Activated T-cell treated with anti-CD3 and anti-CD28 coated beads, Interleukin-2, amount 50 U/mL, for 72 hours (primary cell): ENCODE data around the gene TMPRSS4. TPM values are rescaled to one million over a fixed set of nuclear protein-coding genes. Genes with fewer than 3 reads are reported as not detected.

Experiments used
- ATAC-seq, 2 donors: fragments of 150-1000 bp; cut with Tn5 transposase; replicated peaks in 1 of 2; 2 replicates each; pipeline ENCODE4 v1.10.0; 2021; ENCODE audit warnings: moderate library complexity in 2 of 2, mild to moderate bottlenecking in 1 of 2
- DNase-seq, 2 donors: peaks; one replicate each; pipeline ENCODE4 v3.0.0; 2021 to 2022; ENCODE audit warnings: mixed read lengths in 1 of 2
- H3K27ac Mint-ChIP-seq: one replicate; pipeline ENCODE4 v1.8.0; 2022; ENCODE audit warnings: mild to moderate bottlenecking, moderate library complexity, mixed read lengths
- H3K27me3 Mint-ChIP-seq: one replicate; pipeline ENCODE4 v1.8.0; 2022; ENCODE audit warnings: low read depth, mixed read lengths
- H3K36me3 Mint-ChIP-seq, 2 donors: one replicate each; pipeline ENCODE4 v1.8.0; 2022; ENCODE audit warnings: mixed read lengths in 2 of 2, mild to moderate bottlenecking in 1 of 2; ENCODE audit not compliant: insufficient read depth in 2 of 2
- H3K4me1 Mint-ChIP-seq: one replicate; pipeline ENCODE4 v1.8.0; 2022; ENCODE audit warnings: low read depth, mixed read lengths
- H3K4me3 Mint-ChIP-seq, 2 donors: one replicate each; pipeline ENCODE4 v1.8.0; 2022; ENCODE audit warnings: mild to moderate bottlenecking in 2 of 2, mixed read lengths in 2 of 2, moderate library complexity in 2 of 2
- H3K9me3 Mint-ChIP-seq, 2 donors: one replicate each; pipeline ENCODE4 v1.8.0; 2022; ENCODE audit warnings: mixed read lengths in 2 of 2
- total RNA-seq, 2 donors: library from RNA; stranded (reverse); gene quantifications; one replicate each; pipeline ENCODE4 v1.2.3, GENCODE V29; 2022

The TMPRSS4 gene
- total RNA-seq, 2 donors from 2014 or later, result 0.07 TPM; not detected in 1

GRCh38 chr11:118153516-118153915 lies 76.6 kb downstream of the TMPRSS4 start:
- no peak overlapping the region for H3K27ac Mint-ChIP-seq
- peak overlapping the region; percentile 46 to 82 for H3K4me3 Mint-ChIP-seq
- DNase-seq (no peak), ATAC-seq (no peak)
- H3K36me3 Mint-ChIP-seq, result peaks cover 0 to 2% of the 10 kb centered on the region in 2 donors
- peaks cover 78% of the 10 kb centered on the region for H3K27me3 Mint-ChIP-seq
- no peaks in the 10 kb centered on the region for H3K9me3 Mint-ChIP-seq
- H3K4me1 Mint-ChIP-seq, result peaks cover 19% of the 10 kb centered on the region

GRCh38 chr11:118153976-118154375 lies 77.1 kb downstream of the TMPRSS4 start:
- H3K4me3 Mint-ChIP-seq, result peak overlapping the region; percentile 46 to 82

DNA sequence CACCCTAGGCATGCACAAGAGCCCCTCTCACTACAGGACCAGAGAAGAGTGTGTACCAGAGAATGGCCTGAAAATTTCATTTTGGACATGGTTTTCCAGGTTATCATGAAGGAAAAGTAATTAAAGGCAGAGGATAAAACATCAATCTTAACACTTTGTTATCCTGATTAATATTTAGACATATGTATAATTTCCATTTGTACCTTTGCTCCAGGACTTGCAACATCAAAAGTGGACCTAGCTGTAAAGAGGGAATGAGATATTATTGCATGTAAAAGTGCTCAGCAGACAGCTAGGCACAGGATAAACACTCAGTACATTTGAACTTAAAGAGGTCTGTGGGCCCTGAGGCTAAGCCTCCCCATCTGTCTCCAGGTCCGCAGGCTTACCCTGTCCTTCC lies 77.8 kb downstream of the TMPRSS4 start:
- peaks cover 19% of the 10 kb centered on the region for H3K4me1 Mint-ChIP-seq
- ATAC-seq, result no peak
- no peak for DNase-seq
- no peaks in the 10 kb centered on the region for H3K9me3 Mint-ChIP-seq
- peaks cover 78% of the 10 kb centered on the region for H3K27me3 Mint-ChIP-seq
- no peak overlapping the region for H3K27ac Mint-ChIP-seq
- H3K36me3 Mint-ChIP-seq, result peaks cover 0 to 2% of the 10 kb centered on the region in 2 donors
- no peak overlapping the region for H3K4me3 Mint-ChIP-seq

More at GRCh38 chr11:118153976-118154375, 77.1 kb downstream of the TMPRSS4 start:
- H3K27me3 Mint-ChIP-seq, result peaks cover 78% of the 10 kb centered on the region
- DNase-seq, result no peak
- no peak overlapping the region for H3K27ac Mint-ChIP-seq
- peaks cover 0 to 2% of the 10 kb centered on the region in 2 donors for H3K36me3 Mint-ChIP-seq
- H3K4me1 Mint-ChIP-seq, result peaks cover 19% of the 10 kb centered on the region
- H3K9me3 Mint-ChIP-seq, result no peaks in the 10 kb centered on the region
- no peak for ATAC-seq

- ATAC-seq, result no peak
- no peaks in the 10 kb centered on the region for H3K9me3 Mint-ChIP-seq
- DNase-seq, result no peak
- H3K4me3 Mint-ChIP-seq, result no peak overlapping the region
- peaks cover 0 to 2% of the 10 kb centered on the region in 2 donors for H3K36me3 Mint-ChIP-seq
- H3K4me1 Mint-ChIP-seq, result peaks cover 19% of the 10 kb centered on the region
- H3K27me3 Mint-ChIP-seq, result peaks cover 66% of the 10 kb centered on the region
- H3K27ac Mint-ChIP-seq, result no peak overlapping the region
These were observed 79.1 kb downstream of the TMPRSS4 start for GRCh38 chr11:118155776-118156530.

GRCh38 chr11:118156531-118157185 lies 79.8 kb downstream of the TMPRSS4 start:
- Mint-ChIP-seq H3K27me3 (peaks cover 66% of the 10 kb centered on the region), H3K9me3 (no peaks in the 10 kb centered on the region), H3K4me3 (peak overlapping the region in 1 of 2 donors; percentile 54), H3K27ac (no peak overlapping the region), H3K4me1 (peaks cover 19% of the 10 kb centered on the region), H3K36me3 (peaks cover 0 to 2% of the 10 kb centered on the region in 2 donors)
- DNase-seq (peak; percentile 19 to 38), ATAC-seq (peak; percentile 41 to 58)

- Mint-ChIP-seq H3K27ac (no peak overlapping the region), H3K4me3 (no peak overlapping the region), H3K27me3 (peaks cover 63% of the 10 kb centered on the region), H3K4me1 (peaks cover 19% of the 10 kb centered on the region), H3K9me3 (no peaks in the 10 kb centered on the region), H3K36me3 (peaks cover 0 to 2% of the 10 kb centered on the region in 2 donors)
- no peak for ATAC-seq
- DNase-seq, result no peak
These were observed 80.5 kb downstream of the TMPRSS4 start for GRCh38 chr11:118157186-118157895.

GRCh38 chr11:118161786-118162185 lies 84.9 kb downstream of the TMPRSS4 start:
- Mint-ChIP-seq H3K9me3 (no peaks in the 10 kb centered on the region), H3K4me1 (peaks cover 3% of the 10 kb centered on the region), H3K4me3 (no peak overlapping the region), H3K36me3 (no peaks in the 10 kb centered on the region), H3K27me3 (peaks cover 34% of the 10 kb centered on the region), H3K27ac (no peak overlapping the region)
- ATAC-seq (no peak), DNase-seq (no peak)

DNA sequence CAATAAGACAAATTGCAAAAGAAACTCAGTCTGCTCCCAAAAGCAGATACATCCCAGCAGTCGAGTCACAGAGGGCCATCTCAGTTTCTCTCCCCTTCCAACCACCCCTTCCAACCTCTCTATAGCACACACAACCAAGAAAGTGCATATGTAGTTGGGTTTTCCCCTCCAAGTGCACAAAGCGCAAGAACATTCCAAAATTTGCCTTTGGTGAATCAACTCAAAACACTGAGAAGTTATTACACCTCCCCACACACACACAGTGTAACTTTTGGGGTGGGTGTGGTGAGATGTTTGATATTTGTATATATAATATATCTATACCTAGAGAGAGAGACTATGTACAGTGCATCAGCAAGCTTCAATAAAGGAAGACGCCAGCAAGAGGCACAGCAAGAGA lies 86.0 kb downstream of the TMPRSS4 start:
- H3K27me3 Mint-ChIP-seq, result peaks cover 24% of the 10 kb centered on the region
- no peak overlapping the region for H3K27ac Mint-ChIP-seq
- ATAC-seq, result no peak

GRCh38 chr11:118163494-118163893 lies 86.6 kb downstream of the TMPRSS4 start:
- Mint-ChIP-seq H3K36me3 (no peaks in the 10 kb centered on the region), H3K27me3 (peaks cover 19% of the 10 kb centered on the region), H3K4me3 (no peak overlapping the region), H3K4me1 (no peaks in the 10 kb centered on the region), H3K27ac (no peak overlapping the region), H3K9me3 (no peaks in the 10 kb centered on the region)
- ATAC-seq (no peak), DNase-seq (no peak)

More for the DNA sequence above, 86.0 kb downstream of the TMPRSS4 start:
- Mint-ChIP-seq H3K36me3 (no peaks in the 10 kb centered on the region), H3K9me3 (no peaks in the 10 kb centered on the region), H3K4me3 (no peak overlapping the region), H3K4me1 (no peaks in the 10 kb centered on the region)
- DNase-seq, result no peak

DNA sequence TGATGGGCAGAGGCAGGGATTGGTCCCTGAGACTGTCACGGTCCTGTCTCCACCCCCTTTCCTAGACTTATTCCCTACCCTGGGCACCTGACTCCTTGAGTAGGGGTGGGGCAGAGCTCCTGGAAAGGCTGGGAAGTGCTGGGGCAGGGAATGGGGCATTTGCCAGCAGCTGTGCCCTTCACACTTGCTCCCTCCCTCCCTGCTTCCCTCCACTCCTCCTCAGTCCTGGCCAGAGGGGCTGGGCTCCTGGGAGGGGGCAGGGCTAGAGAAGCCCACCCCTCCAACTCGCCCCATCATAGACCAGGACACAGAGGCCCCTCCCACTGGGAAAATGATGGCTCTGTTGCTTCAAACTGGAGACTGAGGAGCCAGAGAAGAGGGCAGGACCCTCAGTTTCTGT lies 88.0 kb downstream of the TMPRSS4 start:
- Mint-ChIP-seq H3K4me3 (no peak overlapping the region), H3K27me3 (peaks cover 22% of the 10 kb centered on the region), H3K36me3 (no peaks in the 10 kb centered on the region), H3K9me3 (no peaks in the 10 kb centered on the region), H3K27ac (no peak overlapping the region), H3K4me1 (no peaks in the 10 kb centered on the region)
- no peak for ATAC-seq
- no peak for DNase-seq

DNA sequence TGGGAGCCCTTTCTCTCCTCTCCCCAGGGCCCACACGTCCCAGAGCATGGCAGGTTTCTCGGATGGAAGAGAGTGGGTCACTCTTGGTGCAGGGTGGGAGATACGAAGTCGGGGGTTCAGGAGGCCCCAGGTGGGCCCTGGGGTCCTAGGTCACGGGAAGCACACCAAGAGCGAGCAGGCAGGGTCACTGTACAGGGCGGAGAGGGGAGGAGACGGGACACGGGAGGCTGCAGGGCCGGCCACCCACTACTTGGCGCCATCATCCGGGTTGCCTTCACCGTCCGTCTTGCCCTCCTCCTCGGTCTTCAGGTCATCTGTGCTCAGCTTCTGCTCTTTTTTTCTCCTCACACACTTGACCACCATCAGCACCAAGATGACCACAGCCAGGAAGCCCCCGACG lies 89.8 kb downstream of the TMPRSS4 start:
- ATAC-seq, result no peak
- H3K27me3 Mint-ChIP-seq, result peaks cover 17% of the 10 kb centered on the region
- no peak overlapping the region for H3K4me3 Mint-ChIP-seq
- H3K36me3 Mint-ChIP-seq, result no peaks in the 10 kb centered on the region
- no peak for DNase-seq
- no peaks in the 10 kb centered on the region for H3K9me3 Mint-ChIP-seq
- H3K27ac Mint-ChIP-seq, result no peak overlapping the region
- no peaks in the 10 kb centered on the region for H3K4me1 Mint-ChIP-seq

DNA sequence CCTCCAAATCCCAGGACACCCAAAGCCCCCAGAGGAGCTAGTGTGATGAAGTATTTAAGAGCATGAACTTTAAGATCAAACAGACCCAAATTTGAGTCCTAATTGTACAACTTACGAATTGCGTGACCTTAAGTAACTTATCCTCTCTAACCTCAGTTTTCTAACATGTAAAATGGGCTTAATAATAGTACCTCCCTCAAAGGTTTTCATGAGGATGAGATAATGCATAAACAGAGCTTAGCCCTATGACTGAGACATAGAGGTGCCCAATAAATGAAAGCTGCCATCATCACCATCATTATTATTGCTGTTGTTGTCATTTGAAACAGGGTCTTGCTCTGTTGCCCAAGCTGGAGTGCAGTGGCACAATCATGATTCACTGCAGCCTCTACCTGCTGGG lies 90.4 kb downstream of the TMPRSS4 start:
- peaks cover 14% of the 10 kb centered on the region for H3K27me3 Mint-ChIP-seq
- no peaks in the 10 kb centered on the region for H3K9me3 Mint-ChIP-seq
- no peak for ATAC-seq
- no peaks in the 10 kb centered on the region for H3K4me1 Mint-ChIP-seq
- H3K36me3 Mint-ChIP-seq, result no peaks in the 10 kb centered on the region
- no peak for DNase-seq
- H3K4me3 Mint-ChIP-seq, result no peak overlapping the region
- H3K27ac Mint-ChIP-seq, result no peak overlapping the region

- DNase-seq (no peak), ATAC-seq (no peak)
- no peak overlapping the region for H3K4me3 Mint-ChIP-seq
- no peaks in the 10 kb centered on the region for H3K4me1 Mint-ChIP-seq
- no peaks in the 10 kb centered on the region for H3K36me3 Mint-ChIP-seq
- no peak overlapping the region for H3K27ac Mint-ChIP-seq
- no peaks in the 10 kb centered on the region for H3K9me3 Mint-ChIP-seq
- H3K27me3 Mint-ChIP-seq, result peaks cover 14% of the 10 kb centered on the region
These were observed 91.0 kb downstream of the TMPRSS4 start for GRCh38 chr11:118167906-118168305.
